HFF-Myc (cell line): Measurements from ENCODE around the gene KIAA0319L.

Experiments used
- DNase-seq: peaks from one replicate; pipeline ENCODE4 v3.0.0-alpha.2; 2011; ENCODE audit warnings: low read depth; ENCODE audit errors: extremely low read depth
- H3K4me3 ChIP-seq: replicated peaks from 2 replicates; pipeline ENCODE4 v1.5.1; 2011; ENCODE audit warnings: low read depth, mild to moderate bottlenecking, control low read depth, low read length
- CTCF ChIP-seq: IDR thresholded peaks from 2 replicates; pipeline ENCODE4 v1.5.1; 2012; ENCODE audit warnings: mild to moderate bottlenecking, low read depth, low read length, control low read depth; ENCODE audit errors: missing control alignments

KIAA0319L gene

GRCh38 chr1:35461966-35462651, 95.1 kb downstream of the KIAA0319L start:
- H3K4me3 ChIP-seq: no peak overlapping the region
- DNase-seq: no peak
- no peak for TF ChIP-seq CTCF

GRCh38 chr1:35460796-35461195, 96.4 kb downstream of the KIAA0319L start:
- H3K4me3 ChIP-seq: no peak overlapping the region
- no peak for TF ChIP-seq CTCF
- no peak for DNase-seq

GRCh38 chr1:35454616-35455015, 102.6 kb downstream of the KIAA0319L start:
- TF ChIP-seq CTCF: no peak
- no peak for DNase-seq
- H3K4me3 ChIP-seq: no peak overlapping the region

GRCh38 chr1:35454176-35454575, 103.0 kb downstream of the KIAA0319L start:
- no peak for DNase-seq
- TF ChIP-seq CTCF: no peak
- H3K4me3 ChIP-seq: no peak overlapping the region

GRCh38 chr1:35453031-35453430, 104.2 kb downstream of the KIAA0319L start:
- no peak for TF ChIP-seq CTCF
- no peak overlapping the region for H3K4me3 ChIP-seq
- DNase-seq: no peak

- TF ChIP-seq CTCF: no peak
- H3K4me3 ChIP-seq: no peak overlapping the region
- peak; percentile 14 for DNase-seq
These were observed 105.0 kb downstream of the KIAA0319L start for GRCh38 chr1:35452106-35452774.
